HG03039 (cell line): ENCODE results near the gene KCNT1.

Source experiments
- ATAC-seq: cut with Tn5 transposase; IDR thresholded peaks from one replicate; pipeline ENCODE4 v1.9.1; 2021; ENCODE audit warnings: mild to moderate bottlenecking, moderate library complexity; ENCODE audit not compliant: unreplicated experiment

The KCNT1 gene

DNA sequence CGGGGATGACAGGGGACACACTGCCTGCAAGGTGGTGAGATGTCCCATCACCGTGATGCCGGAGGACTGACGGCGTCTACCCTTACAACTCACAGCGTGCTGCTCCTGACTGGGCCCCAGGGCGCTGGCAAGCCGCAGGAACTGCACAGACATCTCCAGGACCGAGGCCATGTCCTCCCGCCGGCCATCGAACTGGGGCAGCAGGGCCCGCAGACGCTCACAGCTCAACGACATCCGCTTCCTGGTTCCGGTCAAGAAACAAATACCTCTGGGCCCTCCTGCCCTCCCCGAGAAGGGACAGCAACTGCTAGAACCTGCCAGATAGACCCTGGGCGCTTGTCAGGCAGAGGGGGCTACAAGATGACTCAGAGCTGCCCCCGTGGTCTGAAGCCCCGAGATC is 3.7 kb upstream of the KCNT1 start:
- ATAC-seq, result no peak

GRCh38 chr9:135698767-135699166 is 3.2 kb upstream of the KCNT1 start:
- no peak for ATAC-seq

DNA sequence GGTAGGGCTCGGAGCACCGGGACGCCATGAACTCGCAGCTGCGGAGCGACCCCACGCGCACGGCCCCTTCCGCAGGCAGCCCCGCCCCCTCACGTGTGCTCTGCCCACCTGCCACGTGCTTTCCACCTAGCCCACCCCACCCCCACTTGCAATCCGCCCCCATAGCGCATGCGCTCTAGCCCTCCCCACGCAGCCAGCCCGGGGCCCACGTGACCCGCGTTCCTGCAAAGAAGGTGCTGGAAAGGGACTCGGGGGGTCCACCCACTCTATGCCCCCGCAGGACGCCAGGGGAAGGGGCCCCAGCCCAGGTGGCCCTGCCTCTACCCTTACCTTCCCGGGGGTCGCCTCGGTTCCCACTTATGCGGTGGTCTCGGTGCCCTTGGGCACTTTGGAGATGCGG is 2.5 kb upstream of the KCNT1 start, which contains the start of gene SOHLH1:
TSS of gene SOHLH1 (minus strand) at position 42 of the 400 bp plus-strand sequence. CDS start at position 28, 14 bp downstream.
- ATAC-seq, result no peak

DNA sequence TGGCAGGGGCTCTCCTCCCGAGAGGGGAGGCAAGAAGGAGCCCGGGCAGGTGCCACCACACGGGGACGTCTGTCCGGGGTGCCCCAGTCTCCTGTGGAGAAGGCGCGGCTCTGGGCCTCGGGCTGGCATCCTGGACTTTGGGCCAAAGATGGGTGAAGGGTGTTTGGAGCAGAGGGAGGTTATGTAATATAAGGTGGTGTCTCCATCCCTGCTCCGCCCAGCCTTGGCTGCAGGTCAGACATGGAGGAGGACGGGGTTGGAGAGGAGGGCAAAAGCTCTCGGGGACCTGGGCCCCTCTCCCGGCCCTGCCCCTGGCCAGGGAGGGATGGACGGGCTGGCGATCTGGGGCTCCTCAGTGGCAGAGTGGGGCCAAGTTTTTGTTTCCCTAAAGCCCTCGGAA is 1.5 kb upstream of the KCNT1 start:
- no peak for ATAC-seq

- ATAC-seq, result no peak
These were observed 672 bp upstream of the KCNT1 start for GRCh38 chr9:135701067-135701958.

DNA sequence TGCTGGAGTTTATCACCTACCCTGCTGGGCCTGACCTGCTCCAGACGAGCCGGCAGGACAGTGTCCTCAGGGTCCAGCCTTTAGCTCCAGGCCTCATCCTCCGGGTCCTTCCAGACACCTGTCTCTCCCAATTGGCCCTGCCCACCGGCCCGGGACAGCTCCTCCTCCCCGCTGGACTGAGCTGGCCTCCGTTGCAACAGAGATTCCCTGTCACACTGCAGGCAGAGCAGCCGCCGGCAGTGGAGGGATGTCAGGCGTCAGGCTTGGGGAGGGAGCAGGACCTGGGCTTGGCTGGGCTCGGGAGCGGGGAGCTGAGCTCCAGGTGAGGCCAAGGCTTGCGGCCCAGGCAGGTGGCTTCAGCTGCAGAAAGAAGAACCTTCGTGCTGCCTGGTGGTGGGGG is 1.7 kb downstream of the KCNT1 start:
- no peak for ATAC-seq

DNA sequence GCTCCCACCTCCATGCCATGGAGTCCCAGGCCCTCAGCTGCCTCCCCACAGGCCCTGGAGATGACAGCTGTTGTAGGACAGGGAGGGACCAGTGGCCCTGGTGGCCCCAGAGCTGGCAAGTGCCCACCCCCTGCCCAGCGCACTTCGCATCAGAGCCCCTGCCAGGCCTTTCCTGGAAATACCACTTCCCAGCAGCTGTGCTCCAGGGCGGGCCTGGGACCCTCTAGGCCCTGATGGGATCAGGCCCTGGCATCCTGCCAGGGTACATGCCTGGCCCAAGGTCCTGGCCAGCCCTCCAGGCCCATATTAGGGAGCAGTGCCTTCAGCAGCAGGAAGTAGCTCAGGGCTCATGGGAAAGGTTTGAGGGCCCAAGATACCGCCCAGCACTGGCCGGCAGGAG is 2.5 kb downstream of the KCNT1 start:
- no peak for ATAC-seq

GRCh38 chr9:135705376-135705775 is 3.4 kb downstream of the KCNT1 start:
- ATAC-seq, result no peak

DNA sequence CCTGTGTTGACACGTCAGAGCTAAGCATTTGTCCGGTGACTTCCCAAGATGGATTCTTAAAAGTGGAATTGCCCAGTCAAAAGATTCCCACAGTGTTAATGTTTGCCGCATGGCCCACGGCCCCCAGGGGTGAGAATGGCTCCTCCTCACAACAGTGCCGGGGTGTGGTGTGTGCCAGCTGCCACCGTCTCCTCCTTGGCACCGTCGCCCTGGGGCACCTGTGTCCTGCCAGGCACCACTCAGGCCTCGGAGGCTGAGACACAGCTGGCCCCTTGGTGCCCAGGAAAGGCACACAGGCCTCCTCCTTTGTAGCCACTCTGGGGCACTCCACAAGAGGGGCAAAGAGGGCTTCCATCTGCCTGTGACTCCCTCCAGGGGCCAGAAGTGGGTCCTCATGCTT is 4.3 kb downstream of the KCNT1 start:
- no peak for ATAC-seq

DNA sequence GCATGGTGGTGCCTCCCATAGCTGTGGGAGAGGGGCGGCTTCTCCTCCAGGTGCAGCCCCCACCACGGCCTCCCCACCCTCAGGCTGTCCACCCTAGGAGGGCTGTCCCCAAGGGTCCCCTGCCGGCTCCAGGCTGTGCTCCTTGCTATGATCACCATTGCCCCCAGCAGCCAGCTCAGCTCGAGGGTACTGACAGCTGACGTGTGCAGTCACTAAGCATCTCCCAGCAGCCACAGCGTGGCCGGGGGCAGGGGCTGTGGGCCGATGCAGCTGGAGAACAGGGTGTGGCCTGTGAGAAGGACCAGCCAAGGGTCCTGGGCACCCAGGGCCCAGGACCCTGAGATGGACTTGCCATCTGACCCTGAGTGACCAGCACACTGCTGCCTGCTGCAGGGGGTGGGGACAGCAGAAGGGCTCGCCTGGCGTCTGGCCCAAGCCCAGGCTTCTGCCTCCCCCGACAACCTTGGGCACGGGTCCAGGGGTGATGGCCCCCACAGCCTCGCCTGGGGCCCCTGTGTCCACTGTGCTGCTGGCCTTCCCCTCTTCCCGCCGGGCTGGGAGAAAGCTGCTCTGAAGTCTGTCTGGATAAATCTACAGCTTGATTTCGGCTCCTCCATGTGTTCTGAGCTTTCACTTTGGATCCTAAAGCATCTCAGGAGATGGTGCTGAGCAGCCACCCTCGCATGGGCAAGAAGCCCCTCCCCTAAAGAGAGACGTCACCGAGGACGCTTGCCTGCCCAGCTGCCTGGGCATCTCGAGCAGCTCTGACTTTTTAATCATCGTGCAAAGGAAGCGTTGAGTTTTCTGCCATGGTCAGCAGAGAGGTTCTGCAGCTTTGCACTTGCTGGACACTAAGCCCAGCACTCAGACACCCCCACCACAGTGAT is 5.5 kb downstream of the KCNT1 start:
- no peak for ATAC-seq

DNA sequence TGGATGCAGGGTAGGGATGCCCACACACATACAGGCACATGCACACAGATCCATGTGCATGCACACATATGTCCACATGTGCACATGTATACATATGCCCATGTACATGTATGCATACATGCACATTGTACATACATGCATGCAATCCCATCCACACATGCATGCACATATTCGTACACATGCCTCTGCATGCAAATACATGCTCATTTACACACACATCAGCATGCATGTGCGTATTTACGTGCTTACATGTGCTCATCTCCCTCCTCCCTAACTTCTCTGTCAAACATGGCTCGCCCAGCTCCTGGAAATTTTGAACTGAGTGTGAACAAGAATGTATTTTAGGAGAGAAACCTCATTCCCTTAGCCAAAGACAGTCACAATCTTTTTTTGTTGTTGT is 6.2 kb downstream of the KCNT1 start:
- no peak for ATAC-seq

DNA sequence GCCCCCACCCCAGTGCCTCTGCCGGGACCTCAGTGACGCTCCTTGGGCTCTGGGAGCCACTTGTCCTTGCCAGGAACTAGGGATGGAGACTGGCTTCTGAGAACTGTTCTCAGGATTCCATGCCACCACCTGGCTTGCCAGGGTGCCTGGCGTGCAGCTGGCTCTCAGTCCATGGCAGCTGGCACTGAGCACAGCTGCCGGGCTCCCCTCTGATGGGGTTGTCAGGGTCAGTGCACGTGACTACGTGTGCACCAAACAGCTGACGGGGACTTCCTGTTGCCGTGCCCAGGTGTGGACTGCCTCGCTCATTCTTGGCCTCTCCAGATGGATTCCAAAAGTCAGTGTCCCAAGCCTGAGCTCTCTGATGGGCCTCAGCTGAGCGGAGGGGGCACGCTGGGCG is 9.4 kb downstream of the KCNT1 start:
- ATAC-seq, result no peak

DNA sequence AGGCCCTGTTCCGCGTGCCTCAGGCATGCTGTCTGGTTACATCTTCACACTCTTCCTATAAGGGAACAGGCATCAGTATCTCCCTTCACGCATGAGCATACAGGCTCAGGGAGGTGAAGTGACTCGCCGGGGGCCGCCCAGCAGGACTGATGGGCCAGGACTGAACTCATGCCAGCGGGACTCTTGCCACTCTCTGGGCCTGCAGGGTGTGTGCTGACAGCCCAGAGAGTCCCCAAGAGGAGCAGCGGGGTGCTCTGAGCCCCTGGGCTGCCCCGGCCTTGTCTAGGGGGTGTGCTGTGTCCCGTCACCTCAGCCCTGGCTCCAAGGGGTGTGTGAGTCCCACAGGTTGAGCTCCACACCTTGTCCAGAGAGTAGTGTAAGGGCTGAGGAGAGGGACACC is 9.9 kb downstream of the KCNT1 start:
- no peak for ATAC-seq

GRCh38 chr9:135712613-135713295 is 10.8 kb downstream of the KCNT1 start:
- ATAC-seq, result no peak

DNA sequence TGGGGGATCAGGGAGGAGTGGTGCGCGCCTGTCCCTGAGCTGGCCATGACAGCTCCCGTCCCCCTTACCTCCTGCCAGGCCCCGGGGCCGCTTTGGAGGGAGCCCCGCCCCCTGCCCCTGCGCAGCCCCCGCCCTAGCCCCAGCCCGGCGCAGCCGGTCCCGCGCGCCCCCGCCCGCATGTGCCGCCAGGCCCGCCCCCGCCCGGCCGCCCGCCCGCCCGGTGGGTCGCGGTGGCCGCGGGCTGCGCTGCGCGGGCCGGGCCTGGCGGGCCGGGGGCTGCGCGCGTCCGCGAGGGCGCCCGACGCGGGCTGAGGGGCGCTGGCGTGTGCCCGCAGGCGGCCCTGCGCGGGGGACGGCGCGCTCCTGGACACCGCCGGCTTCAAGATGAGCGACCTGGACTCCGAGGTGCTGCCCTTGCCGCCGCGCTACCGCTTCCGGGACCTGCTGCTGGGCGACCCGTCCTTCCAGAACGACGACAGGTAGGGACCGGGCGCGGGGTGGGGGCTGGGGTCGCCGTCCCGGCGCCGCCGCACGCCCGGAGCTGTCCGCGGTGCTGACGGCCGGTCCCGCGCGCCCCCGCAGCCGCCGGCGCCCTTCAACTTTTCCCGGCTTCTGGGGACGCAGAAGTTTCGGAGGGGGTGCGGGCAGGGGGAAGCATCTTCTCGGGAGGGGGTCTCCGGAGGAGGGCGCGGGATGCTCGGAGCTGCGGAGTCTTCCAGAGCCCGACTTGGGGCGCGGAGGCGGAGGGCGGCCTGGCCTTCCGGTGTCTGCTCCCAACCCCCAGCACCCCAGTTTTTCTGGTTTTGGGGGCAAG is 12.5 kb downstream of the KCNT1 start:
- ATAC-seq, result no peak

- ATAC-seq, result no peak
These were observed 13.1 kb downstream of the KCNT1 start for GRCh38 chr9:135715056-135715595.

- ATAC-seq, result no peak
These were observed 14.1 kb downstream of the KCNT1 start for GRCh38 chr9:135716045-135716444.

GRCh38 chr9:135717410-135717809 is 15.4 kb downstream of the KCNT1 start:
- no peak for ATAC-seq

DNA sequence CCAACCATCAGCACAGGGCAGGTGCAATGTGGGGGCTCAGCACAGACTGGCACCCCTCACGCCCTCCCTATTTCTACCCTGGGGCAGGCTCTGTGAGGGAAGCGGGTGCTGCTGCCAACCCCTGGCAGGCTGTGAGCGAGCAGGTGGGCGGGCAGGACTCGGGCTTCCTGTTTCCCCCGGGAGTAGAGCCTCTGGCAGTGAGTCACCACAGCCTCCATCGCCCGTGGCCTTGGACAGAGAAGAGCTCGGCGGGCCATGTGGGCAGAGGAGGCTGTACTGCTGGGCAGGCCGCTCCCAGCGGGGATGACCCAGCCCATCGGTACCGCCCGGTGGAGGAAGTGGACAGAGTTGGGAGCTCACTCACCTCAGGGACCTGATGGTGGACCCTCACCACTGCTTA is 16.6 kb downstream of the KCNT1 start:
- no peak for ATAC-seq

DNA sequence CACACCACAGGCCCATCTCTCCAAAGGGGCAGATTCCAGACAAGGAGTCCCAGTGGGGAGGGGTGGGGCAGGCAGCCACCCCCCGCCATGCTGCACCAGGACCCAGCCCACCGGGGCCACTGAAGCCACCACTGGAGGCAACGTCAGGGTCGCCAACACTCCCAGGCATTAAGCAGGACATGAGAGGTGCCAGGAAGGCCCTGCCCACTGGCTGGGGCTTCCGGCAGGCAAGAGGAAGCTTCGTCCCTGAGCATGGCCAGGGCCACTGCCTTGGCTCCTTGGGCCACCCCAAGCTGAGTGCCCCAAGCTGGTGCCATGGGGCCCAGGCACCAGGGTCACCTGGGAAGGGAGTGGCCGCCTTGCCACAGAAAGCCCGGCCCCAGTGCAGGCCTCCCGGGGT is 17.5 kb downstream of the KCNT1 start:
- ATAC-seq, result no peak
